Stomach (tissue), 9 donors: Measurements from ENCODE around the gene PPP1R14C. TPM values are rescaled to one million over a fixed set of nuclear protein-coding genes. Genes with fewer than 3 reads are reported as not detected.

Experiments used
- DNase-seq, 2 donors: peaks; one replicate each; pipeline versions ENCODE4 v3.0.0 to v3.0.0-alpha.2; 2013 to 2019
- H3K27ac ChIP-seq, 5 donors: fragments of 200-600 bp in 4 of 5; sonication (generic) in 4 of 5; one replicate each; pipeline ENCODE4 v1.5.1; 2013 to 2019; ENCODE audit warnings: mild to moderate bottlenecking in 1 of 5, moderate library complexity in 1 of 5
- H3K27me3 ChIP-seq, 3 donors: fragments of 200-600 bp; sonication (generic); one replicate each; pipeline ENCODE4 v1.5.1; 2017 to 2019; ENCODE audit warnings: mixed run types in 1 of 3
- H3K36me3 ChIP-seq, 4 donors: fragments of 200-600 bp; sonication (generic); 1 replicate in 3 of 4; 2 replicates in 1 of 4; pipeline ENCODE4 v1.5.1; 2016 to 2019
- H3K4me1 ChIP-seq, 4 donors: fragments of 200-600 bp; sonication (generic); one replicate each; pipeline ENCODE4 v1.5.1; 2016 to 2019
- H3K4me3 ChIP-seq, 4 donors: fragments of 200-600 bp; sonication (generic) in 3 of 4; one replicate each; pipeline ENCODE4 v1.5.1; 2016 to 2019; ENCODE audit warnings: mild to moderate bottlenecking in 1 of 4
- H3K9me3 ChIP-seq, 4 donors: fragments of 200-600 bp; sonication (generic); one replicate each; pipeline ENCODE4 v1.5.1; 2016 to 2019
- EP300 ChIP-seq: sonication (generic); formaldehyde crosslinking; IDR thresholded peaks from one replicate; pipeline ENCODE4 v1.6.1; 2017; ENCODE audit warnings: antibody characterized with exemption
- POLR2A ChIP-seq, 4 donors: fragments of 450-650 bp; IDR thresholded peaks; one replicate each; pipeline ENCODE4 v1.6.1; 2016; ENCODE audit warnings: antibody characterized with exemption in 4 of 4, control low read depth in 2 of 4, mild to moderate bottlenecking in 1 of 4, moderate library complexity in 1 of 4
- POLR2AphosphoS5 ChIP-seq, 3 donors: sonication (generic); formaldehyde crosslinking; IDR thresholded peaks; one replicate each; pipeline ENCODE4 v1.6.1; 2016; ENCODE audit warnings: antibody characterized with exemption in 3 of 3
- WGBS, 5 donors: extraction: QIAGEN DNeasy Blood & Tissue Kit in 3 of 5; methylation state at CpG; one replicate each; pipeline versions ENCODE4 v1.1.5 to v1.1.7; 2013 to 2018; 5-methylcytosine and 5-hydroxymethylcytosine counted together
- intact Hi-C: fragments of 100-400 bp; cut with DNase I; formaldehyde crosslinking; loops from one replicate; pipeline ENCODE4 v1.15.1; 2023; ENCODE audit warnings: low total_unique reads
- polyA plus RNA-seq, 3 donors: library from polyadenylated mRNA; stranded (reverse); fragments of 200-250 nt; gene quantifications; one replicate each; pipeline ENCODE4 v1.2.3, GENCODE V29; 2013
- total RNA-seq, 5 donors: library from RNA; depleted of rRNA; stranded (reverse); fragments of >200 nt; gene quantifications; one replicate each; pipeline versions ENCODE4 v1.1.0 to v1.2.3, GENCODE V29; 2014 to 2016
- TF ChIP-seq, protein P1 (sequence below), 7 experiments: fragments of 450-650 bp in 4 of 7; fragments of 200-600 bp in 3 of 7; sonication (generic) in 3 of 7; IDR thresholded peaks; one replicate each; pipeline ENCODE4 v1.5.1; 2016 to 2019; ENCODE audit warnings: antibody characterized with exemption in 7 of 7, control low read depth in 2 of 7, mild to moderate bottlenecking in 1 of 7
- donor health status: healthy with polysubstance abuse.
- donor health status: Bipolar disorder and iron deficiency.
- donor health status: healthy.

Gene PPP1R14C
- total and polyA plus RNA-seq, 8 donors, result 0.25 to 13.8 (median 4.1) TPM; not detected in 3

DNA sequence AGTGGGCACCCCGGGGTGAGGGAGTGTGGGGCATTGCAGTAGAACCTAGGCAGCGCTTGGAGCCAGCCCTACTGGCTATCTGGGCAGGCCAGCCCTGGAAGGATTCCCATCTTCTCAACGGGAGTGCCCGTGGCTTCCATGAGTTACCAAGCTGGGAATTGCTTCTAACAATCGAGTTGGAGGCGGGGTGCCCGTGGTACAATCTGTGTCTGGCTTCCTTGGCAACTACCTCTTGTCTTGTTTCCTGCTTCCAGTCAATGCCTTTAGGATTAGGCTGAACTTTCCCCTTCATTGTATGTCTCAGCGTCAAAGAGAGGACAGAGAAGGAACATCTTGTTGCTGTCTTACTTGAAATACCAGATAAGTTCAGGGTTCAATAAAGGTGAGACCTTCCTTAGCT, 33.3 kb downstream of the PPP1R14C start:
- no peak overlapping the region for H3K4me3 ChIP-seq
- TF ChIP-seq, protein P1, sequence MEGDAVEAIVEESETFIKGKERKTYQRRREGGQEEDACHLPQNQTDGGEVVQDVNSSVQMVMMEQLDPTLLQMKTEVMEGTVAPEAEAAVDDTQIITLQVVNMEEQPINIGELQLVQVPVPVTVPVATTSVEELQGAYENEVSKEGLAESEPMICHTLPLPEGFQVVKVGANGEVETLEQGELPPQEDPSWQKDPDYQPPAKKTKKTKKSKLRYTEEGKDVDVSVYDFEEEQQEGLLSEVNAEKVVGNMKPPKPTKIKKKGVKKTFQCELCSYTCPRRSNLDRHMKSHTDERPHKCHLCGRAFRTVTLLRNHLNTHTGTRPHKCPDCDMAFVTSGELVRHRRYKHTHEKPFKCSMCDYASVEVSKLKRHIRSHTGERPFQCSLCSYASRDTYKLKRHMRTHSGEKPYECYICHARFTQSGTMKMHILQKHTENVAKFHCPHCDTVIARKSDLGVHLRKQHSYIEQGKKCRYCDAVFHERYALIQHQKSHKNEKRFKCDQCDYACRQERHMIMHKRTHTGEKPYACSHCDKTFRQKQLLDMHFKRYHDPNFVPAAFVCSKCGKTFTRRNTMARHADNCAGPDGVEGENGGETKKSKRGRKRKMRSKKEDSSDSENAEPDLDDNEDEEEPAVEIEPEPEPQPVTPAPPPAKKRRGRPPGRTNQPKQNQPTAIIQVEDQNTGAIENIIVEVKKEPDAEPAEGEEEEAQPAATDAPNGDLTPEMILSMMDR (IDR thresholded peaks at IDR 0.05), result no peak
- TF ChIP-seq POLR2A (IDR thresholded peaks at IDR 0.05) (no peak), EP300 (no peak), POLR2AphosphoS5 (IDR thresholded peaks at IDR 0.05) (no peak)
- WGBS, 5 donors, result 40 to 66% (median 47%) methylated on average over 6 to 8 of the region's 8 CpGs
- no peaks in the 10 kb centered on the region for H3K36me3 ChIP-seq
- no peaks in the 10 kb centered on the region for H3K9me3 ChIP-seq
- H3K4me1 ChIP-seq, result peaks cover 0 to 6% (median 0%) of the 10 kb centered on the region in 4 donors
- intact Hi-C loops, result no loop called here
- no peak overlapping the region for H3K27ac ChIP-seq
- H3K27me3 ChIP-seq, result no peaks in the 10 kb centered on the region
- peak in 1 of 2 donors; percentile 48 for DNase-seq

GRCh38 chr6:150176659-150177058, 33.8 kb downstream of the PPP1R14C start:
- 81 to 85% (median 84%) methylated on average over 8 of the region's 8 CpGs for WGBS, 5 donors
- H3K27ac ChIP-seq, result no peak overlapping the region
- H3K4me1 ChIP-seq, result peaks cover 0 to 6% (median 0%) of the 10 kb centered on the region in 4 donors
- DNase-seq, result no peak
- H3K27me3 ChIP-seq, result no peaks in the 10 kb centered on the region
- H3K4me3 ChIP-seq, result no peak overlapping the region
- no peaks in the 10 kb centered on the region for H3K36me3 ChIP-seq
- no peak for TF ChIP-seq POLR2AphosphoS5 (IDR thresholded peaks at IDR 0.05)
- TF ChIP-seq, protein P1 (IDR thresholded peaks at IDR 0.05), result no peak
- no peak for TF ChIP-seq EP300
- TF ChIP-seq POLR2A (IDR thresholded peaks at IDR 0.05), result no peak
- intact Hi-C loops, result no loop called here
- no peaks in the 10 kb centered on the region for H3K9me3 ChIP-seq

GRCh38 chr6:150177259-150177951, 34.6 kb downstream of the PPP1R14C start:
- 88 to 98% (median 92%) methylated on average over 11 of the region's 11 CpGs for WGBS, 5 donors
- no peaks in the 10 kb centered on the region for H3K36me3 ChIP-seq
- TF ChIP-seq EP300 (no peak), POLR2AphosphoS5 (IDR thresholded peaks at IDR 0.05) (no peak), POLR2A (IDR thresholded peaks at IDR 0.05) (no peak)
- TF ChIP-seq, protein P1 (IDR thresholded peaks at IDR 0.05), result no peak
- H3K27me3 ChIP-seq, result no peaks in the 10 kb centered on the region
- no peak overlapping the region for H3K4me3 ChIP-seq
- peaks cover 0 to 6% (median 0%) of the 10 kb centered on the region in 4 donors for H3K4me1 ChIP-seq
- intact Hi-C loops, result no loop called here
- H3K27ac ChIP-seq, result no peak overlapping the region
- DNase-seq, result no peak
- H3K9me3 ChIP-seq, result no peaks in the 10 kb centered on the region

- intact Hi-C loops, result no loop called here
- Histone ChIP-seq H3K4me3 (no peak overlapping the region), H3K9me3 (no peaks in the 10 kb centered on the region), H3K36me3 (no peaks in the 10 kb centered on the region), H3K27me3 (no peaks in the 10 kb centered on the region), H3K4me1 (peaks cover 0 to 6% (median 0%) of the 10 kb centered on the region in 4 donors), H3K27ac (no peak overlapping the region)
- TF ChIP-seq, protein P1 (IDR thresholded peaks at IDR 0.05), result no peak
- TF ChIP-seq POLR2AphosphoS5 (IDR thresholded peaks at IDR 0.05), result no peak
- TF ChIP-seq POLR2A (IDR thresholded peaks at IDR 0.05), result no peak
- no peak for TF ChIP-seq EP300
- peak in 1 of 2 donors; percentile 80 for DNase-seq
- 66 to 78% (median 73%) methylated on average over 6 to 12 of the region's 12 CpGs for whole genome bisulfite sequencing, 5 donors
Measured at GRCh38 chr6:150177952-150178520, 35.2 kb downstream of the PPP1R14C start.
